Epithelial cell of esophagus (primary cell): ENCODE measurements around the gene DIP2A.
"Not testable (repeated sequence)": the region's sequence is repeated elsewhere in the genome, so short reads cannot be mapped to it uniquely, and the experiment has no call there.

ENCODE experiments used
- DNase-seq: peaks from one replicate; pipeline ENCODE4 v3.0.0; 2010; ENCODE audit warnings: low read depth
- H3K4me3 ChIP-seq: 2 replicates; pipeline ENCODE4 v1.5.1; 2011; ENCODE audit warnings: mild to moderate bottlenecking, low read length, control low read depth
- TF ChIP-seq, protein P1 (sequence below): IDR thresholded peaks from 2 replicates; pipeline ENCODE4 v1.5.1; 2011; ENCODE audit warnings: low read depth, mild to moderate bottlenecking, low read length, control low read depth, inconsistent platforms; ENCODE audit not compliant: insufficient read depth; ENCODE audit errors: missing control alignments

DIP2A gene

GRCh38 chr21:46431448-46431847, 27.2 kb upstream of the DIP2A start:
- H3K4me3 ChIP-seq = no peak overlapping the region
- no peak for DNase-seq
- TF ChIP-seq, protein P1, sequence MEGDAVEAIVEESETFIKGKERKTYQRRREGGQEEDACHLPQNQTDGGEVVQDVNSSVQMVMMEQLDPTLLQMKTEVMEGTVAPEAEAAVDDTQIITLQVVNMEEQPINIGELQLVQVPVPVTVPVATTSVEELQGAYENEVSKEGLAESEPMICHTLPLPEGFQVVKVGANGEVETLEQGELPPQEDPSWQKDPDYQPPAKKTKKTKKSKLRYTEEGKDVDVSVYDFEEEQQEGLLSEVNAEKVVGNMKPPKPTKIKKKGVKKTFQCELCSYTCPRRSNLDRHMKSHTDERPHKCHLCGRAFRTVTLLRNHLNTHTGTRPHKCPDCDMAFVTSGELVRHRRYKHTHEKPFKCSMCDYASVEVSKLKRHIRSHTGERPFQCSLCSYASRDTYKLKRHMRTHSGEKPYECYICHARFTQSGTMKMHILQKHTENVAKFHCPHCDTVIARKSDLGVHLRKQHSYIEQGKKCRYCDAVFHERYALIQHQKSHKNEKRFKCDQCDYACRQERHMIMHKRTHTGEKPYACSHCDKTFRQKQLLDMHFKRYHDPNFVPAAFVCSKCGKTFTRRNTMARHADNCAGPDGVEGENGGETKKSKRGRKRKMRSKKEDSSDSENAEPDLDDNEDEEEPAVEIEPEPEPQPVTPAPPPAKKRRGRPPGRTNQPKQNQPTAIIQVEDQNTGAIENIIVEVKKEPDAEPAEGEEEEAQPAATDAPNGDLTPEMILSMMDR = no peak

- TF ChIP-seq, protein P1 = no peak
- no peak overlapping the region for H3K4me3 ChIP-seq
- DNase-seq = no peak
Measured at GRCh38 chr21:46431884-46432488, 26.7 kb upstream of the DIP2A start.

DNA sequence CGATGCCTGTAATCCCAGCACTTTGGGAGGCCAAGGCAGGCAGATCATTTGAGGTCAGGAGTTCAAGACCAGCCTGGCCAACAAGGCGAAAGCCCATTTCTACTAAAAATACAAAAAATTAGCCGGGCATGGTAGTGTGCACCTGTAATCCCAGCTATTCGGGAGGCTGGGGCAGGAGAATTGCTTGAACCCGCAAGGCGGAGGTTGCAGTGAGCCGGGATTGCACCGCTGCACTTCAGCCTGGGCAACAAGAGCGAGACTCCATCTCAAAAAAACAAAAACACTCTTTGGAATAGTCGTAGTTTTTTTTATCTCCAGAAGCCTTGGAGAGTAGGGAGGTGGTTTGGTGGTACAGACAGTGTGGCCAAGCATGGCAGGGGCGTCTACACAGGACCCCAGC, 25.6 kb upstream of the DIP2A start:
- not testable (repeated sequence) for H3K4me3 ChIP-seq, DNase-seq

DNA sequence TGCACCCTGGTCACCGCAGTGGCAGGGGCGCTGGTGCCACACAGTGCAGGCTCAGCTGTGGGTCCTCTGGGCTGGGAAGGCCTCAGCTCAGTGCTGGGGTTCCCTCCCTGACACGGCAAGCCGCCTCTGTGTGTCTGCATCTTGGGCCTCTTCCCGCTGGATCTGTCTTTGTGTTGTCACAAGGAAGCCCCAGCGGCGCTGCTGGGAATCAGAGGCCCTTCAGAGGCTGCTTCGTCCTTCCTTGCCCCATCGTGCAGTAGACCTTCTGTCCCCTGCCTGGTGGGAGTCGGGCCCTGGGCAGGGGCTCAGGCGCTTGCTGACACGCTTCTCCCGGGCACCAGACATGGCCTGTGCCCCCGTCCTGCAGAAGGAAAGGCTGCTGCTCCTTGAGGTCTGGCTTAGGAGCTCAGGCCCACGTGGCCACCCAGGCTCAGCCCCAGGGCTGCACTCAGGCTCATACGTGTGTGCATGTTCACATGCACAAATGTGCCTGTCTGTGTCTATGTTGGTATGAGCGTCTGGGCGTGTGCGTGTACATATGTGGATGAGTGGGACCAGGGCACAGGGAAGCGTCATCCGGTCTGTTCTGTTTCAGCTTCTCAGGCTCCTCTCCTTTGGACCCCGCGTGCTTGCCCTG, 24.3 kb upstream of the DIP2A start:
- DNase-seq = no peak
- TF ChIP-seq, protein P1 = no peak
- H3K4me3 ChIP-seq = no peak overlapping the region

- TF ChIP-seq, protein P1 = no peak
- DNase-seq = no peak
Measured at GRCh38 chr21:46435786-46436227, 22.9 kb upstream of the DIP2A start.

GRCh38 chr21:46436621-46437020, 22.1 kb upstream of the DIP2A start:
- H3K4me3 ChIP-seq = no peak overlapping the region
- TF ChIP-seq, protein P1 = no peak
- no peak for DNase-seq

More at GRCh38 chr21:46435786-46436227, 22.9 kb upstream of the DIP2A start:
- H3K4me3 ChIP-seq = no peak overlapping the region

- no peak for DNase-seq
Measured at GRCh38 chr21:46437096-46437498, 21.6 kb upstream of the DIP2A start.

More at GRCh38 chr21:46437096-46437498, 21.6 kb upstream of the DIP2A start:
- TF ChIP-seq, protein P1 = no peak
- no peak overlapping the region for H3K4me3 ChIP-seq
